T-cell (primary cell): Measurements from ENCODE around the gene GTF3C6. TPM values are rescaled to one million over a fixed set of nuclear protein-coding genes. Genes with fewer than 3 reads are reported as not detected.
A peak's percentile ranks its signal among the peaks of the same experiment; 100 is the strongest.

Experiments
- ATAC-seq, 4 experiments: fragments of 200-7000 bp in 3 of 4; fragments of 150-1000 bp in 1 of 4; cut with Tn5 transposase; replicated peaks in 1 of 4; 1 replicate in 3 of 4; 2 replicates in 1 of 4; pipeline ENCODE4 v1.10.0; 2021; ENCODE audit warnings: moderate library complexity in 3 of 4, mild to moderate bottlenecking in 2 of 4, moderate number of reproducible peaks in 1 of 4
- CTCF ChIA-PET, 2 donors: fragments of 300-600 bp; sonication (Branson Sonifier 250); formaldehyde crosslinking; loops; one replicate each; lab custom pipeline; 2022; ENCODE audit warnings: antibody characterized with exemption in 2 of 2; lab: Charles Lee
- POLR2A ChIA-PET, 2 donors: fragments of 300-600 bp; sonication (Branson Sonifier 250); formaldehyde crosslinking; loops; one replicate each; lab custom pipeline; 2022; ENCODE audit warnings: antibody characterized with exemption in 2 of 2; lab: Charles Lee
- DNase-seq, 35 experiments: peaks; one replicate each; pipeline versions ENCODE4 v3.0.0 to v3.0.0-alpha.2; 2013 to 2023
- H3K27ac ChIP-seq: one replicate; pipeline ENCODE4 v1.5.1; 2013; ENCODE audit warnings: low read length
- H3K27me3 ChIP-seq, 2 experiments: replicated peaks in 1 of 2; 1 replicate in 1 of 2; 2 replicates in 1 of 2; pipeline versions ENCODE4 v1.6.1 to v1.7.0; 2013; ENCODE audit warnings: low read length in 1 of 2, mixed read lengths in 1 of 2; ENCODE audit not compliant: control insufficient read depth in 2 of 2, insufficient read depth in 2 of 2; ENCODE audit errors: extremely low read depth in 1 of 2
- H3K36me3 ChIP-seq, 2 donors: 1 replicate in 1 of 2; 2 replicates in 1 of 2; pipeline versions ENCODE4 v1.6.1 to v1.7.0; 2013; ENCODE audit warnings: low read length in 1 of 2; ENCODE audit not compliant: control insufficient read depth in 2 of 2, insufficient read depth in 1 of 2; ENCODE audit errors: extremely low read depth in 1 of 2
- H3K4me1 ChIP-seq, 2 experiments: 1 replicate in 1 of 2; 2 replicates in 1 of 2; pipeline versions ENCODE4 v1.6.1 to v1.7.0; 2013; ENCODE audit warnings: low read length in 2 of 2, mixed read lengths in 1 of 2; ENCODE audit not compliant: insufficient read depth in 2 of 2, control insufficient read depth in 1 of 2; ENCODE audit errors: extremely low read depth in 1 of 2
- H3K4me3 ChIP-seq, 2 donors: 1 replicate in 1 of 2; 2 replicates in 1 of 2; pipeline versions ENCODE4 v1.5.1 to v1.7.0; 2013; ENCODE audit warnings: mild to moderate bottlenecking in 2 of 2, low read length in 1 of 2, moderate library complexity in 1 of 2; ENCODE audit not compliant: control insufficient read depth in 1 of 2; ENCODE audit errors: extremely low read depth in 1 of 2
- H3K9me3 ChIP-seq: 2 replicates; pipeline ENCODE4 v1.7.0; 2013
- H3K27ac Mint-ChIP-seq, 2 donors: one replicate each; pipeline ENCODE4 v1.8.0; 2020 to 2021; ENCODE audit warnings: mild to moderate bottlenecking in 2 of 2, mixed read lengths in 2 of 2
- H3K27me3 Mint-ChIP-seq, 2 donors: one replicate each; pipeline ENCODE4 v1.8.0; 2021 to 2022; ENCODE audit warnings: mixed read lengths in 2 of 2
- H3K36me3 Mint-ChIP-seq: one replicate; pipeline ENCODE4 v1.8.0; 2021; ENCODE audit warnings: mixed read lengths
- H3K4me1 Mint-ChIP-seq, 3 donors: one replicate each; pipeline ENCODE4 v1.8.0; 2020 to 2022; ENCODE audit warnings: mixed read lengths in 3 of 3, mild to moderate bottlenecking in 1 of 3
- H3K4me3 Mint-ChIP-seq, 3 donors: one replicate each; pipeline ENCODE4 v1.8.0; 2020 to 2022; ENCODE audit warnings: mild to moderate bottlenecking in 3 of 3, mixed read lengths in 3 of 3, moderate library complexity in 3 of 3
- H3K9me3 Mint-ChIP-seq, 3 donors: one replicate each; pipeline ENCODE4 v1.8.0; 2020 to 2022; ENCODE audit warnings: mixed read lengths in 3 of 3
- WGBS: methylation state at CpG from one replicate; pipeline ENCODE4 v1.1.5; 2013; ENCODE audit warnings: missing lambda C conversion rate; ENCODE audit not compliant: insufficient coverage; 5-methylcytosine and 5-hydroxymethylcytosine counted together
- total RNA-seq, 35 experiments: library from RNA in 6 of 35; stranded (reverse) in 6 of 35; fragments of 120-200 nt in 1 of 35; gene quantifications; one replicate each; pipeline versions ENCODE4 v1.2.1 to v1.2.4 and lab custom pipeline; 2013 to 2026

The GTF3C6 gene
- total RNA-seq, 5 donors from 2014 or later (not counting 1 experiment from before 2014, with no cell fraction given) = 21.4 to 33.9 (median 30.3) TPM

GRCh38 chr6:110971468-110971867, 13.0 kb downstream of the GTF3C6 start:
- DNase-seq = no peak
- H3K9me3 ChIP-seq = no peaks in the 10 kb centered on the region
- Mint-ChIP-seq H3K36me3 (peaks cover 12% of the 10 kb centered on the region), H3K9me3 (no peaks in the 10 kb centered on the region), H3K27ac (no peak overlapping the region), H3K4me1 (no peaks in the 10 kb centered on the region), H3K27me3 (no peaks in the 10 kb centered on the region), H3K4me3 (no peak overlapping the region)
- H3K4me1 ChIP-seq = no peaks in the 10 kb centered on the region
- WGBS = no CpG with 5 or more reads among the region's 2 CpGs
- no peaks in the 10 kb centered on the region for H3K27me3 ChIP-seq
- ChIA-PET CTCF (interaction anchor here in 1 of 2 donors (0.6 kb wide), 1 partner anchor 288 kb away, joined by 3 read pairs; no protein-coding TSS in a partner anchor), POLR2A (interaction anchor here in 1 of 2 donors (0.6 kb wide), 1 partner anchor 455 kb away, joined by 5 read pairs; no protein-coding TSS in a partner anchor)
- H3K36me3 ChIP-seq = peaks cover 0 to 11% of the 10 kb centered on the region in 2 donors
- no peak overlapping the region for H3K4me3 ChIP-seq
- no peak for ATAC-seq
- H3K27ac ChIP-seq = no peak overlapping the region

GRCh38 chr6:110976575-110976974, 18.1 kb downstream of the GTF3C6 start:
- no peak overlapping the region for H3K27ac ChIP-seq
- Mint-ChIP-seq H3K27me3 (no peaks in the 10 kb centered on the region), H3K36me3 (peaks cover 4% of the 10 kb centered on the region), H3K4me3 (no peak overlapping the region), H3K4me1 (peaks cover 16 to 24% (median 17%) of the 10 kb centered on the region in 3 donors), H3K27ac (no peak overlapping the region), H3K9me3 (no peaks in the 10 kb centered on the region)
- CTCF ChIA-PET = no interaction called here
- POLR2A ChIA-PET = no interaction called here
- no peak for ATAC-seq
- WGBS = no CpG with 5 or more reads among the region's 1 CpG
- H3K4me3 ChIP-seq = no peak overlapping the region
- no peaks in the 10 kb centered on the region for H3K27me3 ChIP-seq
- H3K36me3 ChIP-seq = no peaks in the 10 kb centered on the region
- no peaks in the 10 kb centered on the region for H3K9me3 ChIP-seq
- H3K4me1 ChIP-seq = peaks cover 2 to 14% of the 10 kb centered on the region in 2 experiments
- DNase-seq = no peak

GRCh38 chr6:110979565-110980101, 21.1 kb downstream of the GTF3C6 start:
- Mint-ChIP-seq H3K27me3 (no peaks in the 10 kb centered on the region), H3K36me3 (peaks cover 4% of the 10 kb centered on the region), H3K9me3 (no peaks in the 10 kb centered on the region), H3K27ac (peak overlapping the region in 1 of 2 donors; percentile 41), H3K4me1 (peaks cover 37 to 44% (median 38%) of the 10 kb centered on the region in 3 donors), H3K4me3 (peak overlapping the region in 1 of 3 donors; percentile 96)
- ChIA-PET POLR2A (no interaction called here), CTCF (no interaction called here)
- Histone ChIP-seq H3K4me1 (peaks cover 7 to 18% of the 10 kb centered on the region in 2 experiments), H3K36me3 (no peaks in the 10 kb centered on the region), H3K9me3 (no peaks in the 10 kb centered on the region), H3K27ac (no peak overlapping the region), H3K27me3 (no peaks in the 10 kb centered on the region), H3K4me3 (no peak overlapping the region)
- DNase-seq (peak in 1 of 35 experiments; percentile 16), ATAC-seq (no peak)
- WGBS = 93% methylated on average over 5 of the region's 9 CpGs

- H3K4me1 Mint-ChIP-seq = peaks cover 37 to 44% (median 38%) of the 10 kb centered on the region in 3 donors
- H3K27ac ChIP-seq = no peak overlapping the region
- no peaks in the 10 kb centered on the region for H3K27me3 Mint-ChIP-seq
- peaks cover 7 to 18% of the 10 kb centered on the region in 2 experiments for H3K4me1 ChIP-seq
- H3K4me3 ChIP-seq = no peak overlapping the region
- no peaks in the 10 kb centered on the region for H3K9me3 ChIP-seq
- ATAC-seq (no peak), DNase-seq (no peak)
- H3K27ac Mint-ChIP-seq = peak overlapping the region in 1 of 2 donors; percentile 52
- H3K36me3 ChIP-seq = peaks cover 0 to under 1% of the 10 kb centered on the region in 2 donors
- POLR2A ChIA-PET = no interaction called here
- WGBS = 90% methylated on average over 5 of the region's 5 CpGs
- peak overlapping the region; percentile 95 to 99 (median 96) for H3K4me3 Mint-ChIP-seq
- no peaks in the 10 kb centered on the region for H3K9me3 Mint-ChIP-seq
- peaks cover 9% of the 10 kb centered on the region for H3K36me3 Mint-ChIP-seq
- H3K27me3 ChIP-seq = no peaks in the 10 kb centered on the region
- CTCF ChIA-PET = no interaction called here
Observed at GRCh38 chr6:110980227-110980626, 21.7 kb downstream of the GTF3C6 start.

GRCh38 chr6:110980648-110981047, 22.1 kb downstream of the GTF3C6 start:
- peaks cover 7 to 18% of the 10 kb centered on the region in 2 experiments for H3K4me1 ChIP-seq
- H3K9me3 ChIP-seq = no peaks in the 10 kb centered on the region
- CTCF ChIA-PET = no interaction called here
- H3K4me3 ChIP-seq = peak overlapping the region in 1 of 2 donors; percentile 98
- H3K4me3 Mint-ChIP-seq = peak overlapping the region; percentile 95 to 99 (median 96)
- H3K9me3 Mint-ChIP-seq = no peaks in the 10 kb centered on the region
- no peak for DNase-seq
- ATAC-seq = no peak
- H3K4me1 Mint-ChIP-seq = peaks cover 37 to 44% (median 38%) of the 10 kb centered on the region in 3 donors
- no peak overlapping the region for H3K27ac ChIP-seq
- WGBS = no CpG with 5 or more reads among the region's 9 CpGs
- H3K27me3 Mint-ChIP-seq = no peaks in the 10 kb centered on the region
- no peaks in the 10 kb centered on the region for H3K27me3 ChIP-seq
- POLR2A ChIA-PET = no interaction called here
- H3K27ac Mint-ChIP-seq = peak overlapping the region; percentile 92 to 99
- peaks cover 0 to 3% of the 10 kb centered on the region in 2 donors for H3K36me3 ChIP-seq
- H3K36me3 Mint-ChIP-seq = peaks cover 12% of the 10 kb centered on the region

GRCh38 chr6:110981202-110981600, 22.7 kb downstream of the GTF3C6 start:
- Mint-ChIP-seq H3K27ac (peak overlapping the region; percentile 92 to 99), H3K36me3 (peaks cover 16% of the 10 kb centered on the region), H3K4me3 (peak overlapping the region; percentile 95 to 99 (median 96)), H3K4me1 (peaks cover 39 to 47% (median 42%) of the 10 kb centered on the region in 3 donors), H3K27me3 (no peaks in the 10 kb centered on the region), H3K9me3 (no peaks in the 10 kb centered on the region)
- Histone ChIP-seq H3K4me1 (peaks cover 7 to 18% of the 10 kb centered on the region in 2 experiments), H3K27me3 (no peaks in the 10 kb centered on the region), H3K4me3 (peak overlapping the region; percentile 94 to 98), H3K27ac (peak overlapping the region; percentile 84), H3K9me3 (no peaks in the 10 kb centered on the region), H3K36me3 (peaks cover 0 to 8% of the 10 kb centered on the region in 2 donors)
- DNase-seq (peak in 1 of 35 experiments; percentile 45), ATAC-seq (no peak)
- ChIA-PET CTCF (interaction anchor here in 1 of 2 donors (0.6 to 2.5 kb wide), 6 partner anchors 23 to 299 kb away, joined by 3 to 22 read pairs (median 7); partner anchors contain the start of genes CDK19 and GTF3C6), POLR2A (interaction anchor here (0.6 to 2.5 kb wide), 6 partner anchors 23 to 1106 kb away, joined by 4 to 30 read pairs (median 8); partner anchors contain the start of genes CDK19 (in 2 of the 2), AMD1 (in 1 of the 2), FAM229B (in 1 of the 2) and GTF3C6 (in 1 of the 2))
- WGBS = 0% methylated on average over 1 of the region's 9 CpGs
